RWPE1 (cell line): ENCODE measurements around the gene CYTH3.

Experiments used
- CTCF ChIA-PET: fragments of 350-600 bp; sonication (Branson Sonifier 250); formaldehyde crosslinking; extraction: SDS; loops from one replicate; lab custom pipeline; 2021; lab: Yijun Ruan, JAX
- POLR2A ChIA-PET: fragments of 400-600 bp; formaldehyde crosslinking; extraction: SDS; loops from one replicate; lab custom pipeline; 2020; ENCODE audit warnings: antibody characterized with exemption; ENCODE audit not compliant: low non-redundant PET; lab: Yijun Ruan, JAX
- DNase-seq: peaks from one replicate; pipeline ENCODE4 v3.0.0; 2012; ENCODE audit warnings: low spot score
- H3K27ac ChIP-seq: fragments of 450-650 bp; 2 replicates; pipeline ENCODE4 v1.5.1; 2017
- CTCF ChIP-seq: fragments of 450-650 bp; conservative IDR thresholded peaks from 2 replicates; pipeline ENCODE4 v1.5.1; 2017; ENCODE audit warnings: low read depth, mild to moderate bottlenecking

CYTH3 gene

GRCh38 chr7:6130007-6130587 lies 142.3 kb downstream of the CYTH3 start:
- no peak for TF ChIP-seq CTCF
- H3K27ac ChIP-seq, result no peak overlapping the region; the same call in 1 of the 2 replicates
- CTCF ChIA-PET, result no interaction called here
- POLR2A ChIA-PET, result no interaction called here
- DNase-seq, result no peak

- CTCF ChIA-PET, result interaction anchor here (0.5 kb wide), 1 partner anchor 10 kb away, joined by 3 read pairs; no protein-coding TSS in a partner anchor
- TF ChIP-seq CTCF, result no peak
- DNase-seq, result no peak
- H3K27ac ChIP-seq, result no peak overlapping the region
- POLR2A ChIA-PET, result no interaction called here
These were observed 144.2 kb downstream of the CYTH3 start for GRCh38 chr7:6128205-6128604.

- no peak for TF ChIP-seq CTCF
- no peak for DNase-seq
- POLR2A ChIA-PET, result no interaction called here
- CTCF ChIA-PET, result no interaction called here
- H3K27ac ChIP-seq, result no peak overlapping the region
These were observed 145.3 kb downstream of the CYTH3 start for GRCh38 chr7:6127110-6127490.

- no peak overlapping the region for H3K27ac ChIP-seq
- ChIA-PET CTCF (no interaction called here), POLR2A (no interaction called here)
- no peak for DNase-seq
- TF ChIP-seq CTCF, result no peak
These were observed 148.6 kb downstream of the CYTH3 start for GRCh38 chr7:6123843-6124242.

- ChIA-PET POLR2A (no interaction called here), CTCF (no interaction called here)
- TF ChIP-seq CTCF, result no peak
- H3K27ac ChIP-seq, result no peak overlapping the region
- DNase-seq, result no peak
These were observed 151.3 kb downstream of the CYTH3 start for GRCh38 chr7:6121141-6121540.

GRCh38 chr7:6117533-6117932 lies 154.9 kb downstream of the CYTH3 start:
- no peak overlapping the region for H3K27ac ChIP-seq
- ChIA-PET POLR2A (no interaction called here), CTCF (no interaction called here)
- no peak for TF ChIP-seq CTCF
- no peak for DNase-seq
